ENCODE results near the gene IGLL5.

GRCh38 chr22:22849640-22850610 is 37.7 kb upstream of the IGLL5 start:
- TF ChIP-seq, protein P1, sequence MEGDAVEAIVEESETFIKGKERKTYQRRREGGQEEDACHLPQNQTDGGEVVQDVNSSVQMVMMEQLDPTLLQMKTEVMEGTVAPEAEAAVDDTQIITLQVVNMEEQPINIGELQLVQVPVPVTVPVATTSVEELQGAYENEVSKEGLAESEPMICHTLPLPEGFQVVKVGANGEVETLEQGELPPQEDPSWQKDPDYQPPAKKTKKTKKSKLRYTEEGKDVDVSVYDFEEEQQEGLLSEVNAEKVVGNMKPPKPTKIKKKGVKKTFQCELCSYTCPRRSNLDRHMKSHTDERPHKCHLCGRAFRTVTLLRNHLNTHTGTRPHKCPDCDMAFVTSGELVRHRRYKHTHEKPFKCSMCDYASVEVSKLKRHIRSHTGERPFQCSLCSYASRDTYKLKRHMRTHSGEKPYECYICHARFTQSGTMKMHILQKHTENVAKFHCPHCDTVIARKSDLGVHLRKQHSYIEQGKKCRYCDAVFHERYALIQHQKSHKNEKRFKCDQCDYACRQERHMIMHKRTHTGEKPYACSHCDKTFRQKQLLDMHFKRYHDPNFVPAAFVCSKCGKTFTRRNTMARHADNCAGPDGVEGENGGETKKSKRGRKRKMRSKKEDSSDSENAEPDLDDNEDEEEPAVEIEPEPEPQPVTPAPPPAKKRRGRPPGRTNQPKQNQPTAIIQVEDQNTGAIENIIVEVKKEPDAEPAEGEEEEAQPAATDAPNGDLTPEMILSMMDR (IDR thresholded peaks at IDR 0.05) = no peak
- no peak for TF ChIP-seq POLR2A (IDR thresholded peaks at IDR 0.05)

Data from heart left ventricle (tissue), 13 donors.